Glutamatergic neuron (in vitro differentiated cells): Measurements from ENCODE around the gene TMEM154. TPM values are rescaled to one million over a fixed set of nuclear protein-coding genes. Genes with fewer than 3 reads are reported as not detected.

Source experiments
- DNase-seq: peaks from one replicate; pipeline ENCODE4 v3.0.0; 2022
- H3K27ac Mint-ChIP-seq: one replicate; pipeline ENCODE4 v1.8.0; 2020; ENCODE audit warnings: mild to moderate bottlenecking, mixed read lengths, inconsistent platforms; ENCODE audit not compliant: unreplicated experiment
- H3K27me3 Mint-ChIP-seq: one replicate; pipeline ENCODE4 v1.8.0; 2020; ENCODE audit warnings: mild to moderate bottlenecking, moderate library complexity, mixed read lengths, inconsistent platforms; ENCODE audit not compliant: unreplicated experiment
- H3K36me3 Mint-ChIP-seq: one replicate; pipeline ENCODE4 v1.8.0; 2020; ENCODE audit warnings: mild to moderate bottlenecking, mixed read lengths, inconsistent platforms; ENCODE audit not compliant: unreplicated experiment
- H3K4me1 Mint-ChIP-seq: one replicate; pipeline ENCODE4 v1.8.0; 2020; ENCODE audit warnings: mild to moderate bottlenecking, low read depth, mixed read lengths, inconsistent platforms; ENCODE audit not compliant: unreplicated experiment
- H3K4me3 Mint-ChIP-seq: one replicate; pipeline ENCODE4 v1.8.0; 2020; ENCODE audit warnings: mild to moderate bottlenecking, mixed read lengths, inconsistent platforms; ENCODE audit not compliant: unreplicated experiment
- H3K9me3 Mint-ChIP-seq: one replicate; pipeline ENCODE4 v1.8.0; 2020; ENCODE audit warnings: mild to moderate bottlenecking, moderate library complexity, mixed read lengths, inconsistent platforms; ENCODE audit not compliant: unreplicated experiment
- total RNA-seq: library from RNA; stranded (reverse); fragmentation: NEBNext Ultra II Directional; extraction: Animal tissue kit (Norgen Biotek cat#: 25700); gene quantifications from one replicate; pipeline ENCODE4 v1.2.1, GENCODE V29; 2021; ENCODE audit not compliant: unreplicated experiment
- TF ChIP-seq, protein P1 (sequence below): fragments of 200-600 bp; sonication (generic); IDR thresholded peaks from one replicate; pipeline ENCODE4 v1.5.0; 2021; ENCODE audit not compliant: partially characterized antibody, unreplicated experiment

The TMEM154 gene
- total RNA-seq, 1 donor from 2014 or later = 0.22 TPM

DNA sequence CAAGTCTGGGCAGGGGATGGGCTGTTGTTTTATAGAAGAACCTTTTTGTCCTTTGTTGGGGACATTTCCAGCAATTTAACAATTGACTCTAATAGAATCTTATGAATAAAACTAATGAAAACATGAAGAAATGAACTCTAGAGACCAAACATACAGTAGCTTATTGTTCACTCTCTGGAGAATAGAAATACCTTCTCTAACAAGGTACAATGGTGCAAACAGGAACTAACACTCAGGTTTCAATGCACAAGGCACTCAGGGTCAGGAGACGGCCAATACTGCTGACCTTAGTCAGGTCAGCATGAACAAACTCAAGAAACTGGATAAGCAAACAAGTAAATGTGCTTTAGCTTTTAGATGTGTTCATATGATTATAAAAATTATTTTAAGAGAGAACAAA, 104.3 kb downstream of the TMEM154 start:
- no peaks in the 10 kb centered on the region for H3K27me3 Mint-ChIP-seq
- H3K9me3 Mint-ChIP-seq = no peaks in the 10 kb centered on the region
- H3K4me1 Mint-ChIP-seq = peaks cover 3% of the 10 kb centered on the region
- H3K36me3 Mint-ChIP-seq = no peaks in the 10 kb centered on the region
- DNase-seq = no peak
- H3K4me3 Mint-ChIP-seq = no peak overlapping the region
- H3K27ac Mint-ChIP-seq = no peak overlapping the region
- TF ChIP-seq, protein P1, sequence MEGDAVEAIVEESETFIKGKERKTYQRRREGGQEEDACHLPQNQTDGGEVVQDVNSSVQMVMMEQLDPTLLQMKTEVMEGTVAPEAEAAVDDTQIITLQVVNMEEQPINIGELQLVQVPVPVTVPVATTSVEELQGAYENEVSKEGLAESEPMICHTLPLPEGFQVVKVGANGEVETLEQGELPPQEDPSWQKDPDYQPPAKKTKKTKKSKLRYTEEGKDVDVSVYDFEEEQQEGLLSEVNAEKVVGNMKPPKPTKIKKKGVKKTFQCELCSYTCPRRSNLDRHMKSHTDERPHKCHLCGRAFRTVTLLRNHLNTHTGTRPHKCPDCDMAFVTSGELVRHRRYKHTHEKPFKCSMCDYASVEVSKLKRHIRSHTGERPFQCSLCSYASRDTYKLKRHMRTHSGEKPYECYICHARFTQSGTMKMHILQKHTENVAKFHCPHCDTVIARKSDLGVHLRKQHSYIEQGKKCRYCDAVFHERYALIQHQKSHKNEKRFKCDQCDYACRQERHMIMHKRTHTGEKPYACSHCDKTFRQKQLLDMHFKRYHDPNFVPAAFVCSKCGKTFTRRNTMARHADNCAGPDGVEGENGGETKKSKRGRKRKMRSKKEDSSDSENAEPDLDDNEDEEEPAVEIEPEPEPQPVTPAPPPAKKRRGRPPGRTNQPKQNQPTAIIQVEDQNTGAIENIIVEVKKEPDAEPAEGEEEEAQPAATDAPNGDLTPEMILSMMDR = no peak

DNA sequence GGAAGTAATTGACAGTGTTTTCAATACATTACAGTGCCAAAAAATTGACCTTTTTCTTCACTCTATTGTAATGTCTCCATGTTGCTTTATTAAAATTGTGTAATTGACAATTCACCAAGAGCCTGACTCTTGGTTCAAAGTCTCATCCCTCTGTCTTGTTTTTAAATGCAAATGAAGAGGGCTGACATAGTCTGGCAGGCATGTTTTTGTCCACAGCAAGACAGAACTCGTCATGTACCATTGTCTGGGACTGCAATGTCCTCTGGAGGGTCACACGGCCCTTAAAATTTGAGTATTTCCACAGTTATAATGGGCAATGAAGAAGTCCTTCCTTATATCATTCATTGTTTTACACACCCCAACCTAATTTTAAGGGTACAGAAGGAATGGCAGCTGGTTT, 105.9 kb downstream of the TMEM154 start:
- Mint-ChIP-seq H3K36me3 (no peaks in the 10 kb centered on the region), H3K9me3 (no peaks in the 10 kb centered on the region), H3K4me1 (no peaks in the 10 kb centered on the region), H3K4me3 (no peak overlapping the region), H3K27ac (no peak overlapping the region), H3K27me3 (no peaks in the 10 kb centered on the region)
- DNase-seq = no peak
- TF ChIP-seq, protein P1 = no peak

DNA sequence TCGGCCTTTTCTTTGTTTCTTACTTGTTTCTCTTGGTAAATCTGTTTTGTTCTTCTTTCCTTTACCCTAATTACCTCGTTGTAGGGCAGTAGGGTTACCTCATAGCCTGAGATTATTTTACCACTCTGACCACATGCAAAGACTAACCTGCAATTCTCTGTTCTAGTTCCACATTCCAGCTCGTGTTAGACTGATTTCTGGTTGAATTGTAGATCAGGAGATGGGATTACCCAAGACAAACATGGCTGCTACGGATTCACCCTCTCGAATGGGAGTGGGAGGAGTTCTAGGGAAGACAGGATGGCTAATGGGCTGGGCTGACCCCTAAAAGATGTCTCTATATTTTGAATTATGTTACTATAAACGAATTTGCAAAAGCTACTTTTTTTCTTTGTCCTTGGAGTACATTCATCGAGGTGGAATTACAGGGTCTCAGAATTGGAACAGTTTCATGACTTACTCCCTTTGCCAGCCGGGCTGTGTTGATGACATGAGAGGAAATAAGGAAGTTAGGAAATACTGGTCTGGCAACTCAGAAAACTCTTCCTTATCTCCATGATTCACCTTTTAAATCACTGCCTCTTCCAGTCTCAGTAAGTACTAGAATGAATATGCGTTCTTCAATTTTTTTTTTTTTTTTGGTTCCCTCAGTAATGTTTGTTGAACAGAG, 107.2 kb downstream of the TMEM154 start:
- Mint-ChIP-seq H3K27me3 (peaks cover 3% of the 10 kb centered on the region), H3K4me3 (no peak overlapping the region), H3K9me3 (no peaks in the 10 kb centered on the region), H3K4me1 (no peaks in the 10 kb centered on the region), H3K27ac (no peak overlapping the region), H3K36me3 (no peaks in the 10 kb centered on the region)
- TF ChIP-seq, protein P1 = no peak
- no peak for DNase-seq

DNA sequence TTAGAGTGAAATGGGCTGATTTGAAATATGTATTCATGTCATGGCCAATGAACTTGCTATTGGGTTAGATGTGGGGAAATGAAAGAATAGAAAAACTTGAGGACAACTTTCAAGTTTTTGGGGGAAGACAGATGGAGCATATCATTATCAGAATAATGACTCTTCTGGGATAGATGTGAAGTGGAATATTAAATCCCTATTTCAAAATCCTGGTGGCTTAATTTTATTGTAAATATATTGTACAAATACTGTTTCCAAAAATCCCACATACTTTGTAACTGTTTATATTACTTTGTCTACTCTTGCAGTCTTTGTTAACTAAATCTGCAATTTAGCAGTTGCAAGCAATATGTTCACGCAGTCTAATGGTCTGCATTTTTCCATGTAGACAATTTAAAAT, 108.0 kb downstream of the TMEM154 start:
- H3K4me1 Mint-ChIP-seq = no peaks in the 10 kb centered on the region
- no peaks in the 10 kb centered on the region for H3K36me3 Mint-ChIP-seq
- H3K9me3 Mint-ChIP-seq = no peaks in the 10 kb centered on the region
- TF ChIP-seq, protein P1 = no peak
- no peak for DNase-seq
- peaks cover 3% of the 10 kb centered on the region for H3K27me3 Mint-ChIP-seq
- no peak overlapping the region for H3K4me3 Mint-ChIP-seq
- no peak overlapping the region for H3K27ac Mint-ChIP-seq

DNA sequence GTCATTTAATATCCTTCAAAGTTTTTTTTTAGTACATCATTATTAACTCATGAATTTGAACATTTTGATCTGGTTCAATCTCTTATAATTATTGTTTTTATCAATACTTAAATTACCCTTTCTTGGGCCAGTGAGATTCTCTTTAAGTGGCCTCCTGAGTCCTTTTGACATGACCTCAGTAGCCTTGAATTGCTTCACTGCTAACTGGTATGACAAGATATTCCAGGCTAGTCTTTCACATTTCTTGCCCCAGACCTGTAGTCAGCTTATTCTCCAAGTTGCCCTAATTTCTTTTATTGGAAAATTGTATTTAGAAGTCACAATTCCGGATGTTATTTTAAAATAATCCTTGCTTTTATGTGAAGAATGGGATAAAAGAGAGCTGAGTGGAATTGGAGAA, 108.5 kb downstream of the TMEM154 start:
- no peaks in the 10 kb centered on the region for H3K9me3 Mint-ChIP-seq
- no peaks in the 10 kb centered on the region for H3K36me3 Mint-ChIP-seq
- no peak overlapping the region for H3K4me3 Mint-ChIP-seq

More for the DNA sequence above, 108.5 kb downstream of the TMEM154 start:
- Mint-ChIP-seq H3K27me3 (peaks cover 3% of the 10 kb centered on the region), H3K27ac (no peak overlapping the region), H3K4me1 (no peaks in the 10 kb centered on the region)
- TF ChIP-seq, protein P1 = no peak
- DNase-seq = no peak
